Ramos (cell line): Measurements from ENCODE around the gene FXYD2.

Source experiments
- in situ Hi-C: fragments of 300-500 bp; cut with MboI; formaldehyde crosslinking; loops from one replicate; pipeline ENCODE4 v1.14.3; 2022; ENCODE audit warnings: low sequenced_read_pairs; ENCODE audit not compliant: unreplicated experiment

FXYD2 gene

DNA sequence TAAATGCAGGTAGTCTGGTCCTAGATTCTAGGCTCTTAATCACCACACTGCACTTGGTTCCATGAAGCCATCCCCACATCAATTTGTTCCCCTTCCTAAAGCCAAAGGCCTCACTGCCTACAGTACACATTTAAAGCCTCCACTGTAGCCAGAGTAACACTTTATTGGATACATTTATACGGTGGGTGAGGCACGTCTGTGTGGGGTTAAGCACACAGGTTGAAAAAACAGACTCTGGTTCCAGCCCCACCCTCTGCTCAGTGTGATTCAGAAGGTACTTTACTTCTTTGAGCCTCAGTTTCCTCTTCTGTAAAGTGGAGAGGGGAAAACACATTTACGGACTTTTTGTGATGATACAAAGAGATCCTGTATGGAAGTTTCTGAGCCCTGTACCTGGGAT, 50.0 kb downstream of the FXYD2 start:
- in situ Hi-C loops: no loop called here

GRCh38 chr11:117772360-117772759, 52.2 kb downstream of the FXYD2 start:
- in situ Hi-C loops: no loop called here

DNA sequence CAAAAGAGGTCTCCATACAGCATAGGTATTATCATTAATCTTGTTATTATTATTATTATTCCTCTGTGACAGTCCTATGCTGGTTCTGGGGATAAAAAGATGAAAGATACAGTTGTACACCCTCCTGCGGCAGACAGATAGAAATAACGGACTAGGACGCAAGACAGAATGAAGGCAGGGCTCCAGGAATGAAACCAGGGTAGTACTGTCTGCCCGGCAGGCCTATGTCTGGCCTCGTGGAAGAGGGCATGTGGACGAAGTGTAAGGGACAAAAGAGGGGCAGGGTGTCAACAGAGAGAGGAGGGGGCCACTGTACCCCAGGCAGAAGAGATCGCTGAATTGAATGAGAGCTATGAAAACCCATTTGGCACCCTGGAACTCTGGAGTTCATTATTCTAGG, 52.7 kb downstream of the FXYD2 start:
- in situ Hi-C loops: no loop called here

DNA sequence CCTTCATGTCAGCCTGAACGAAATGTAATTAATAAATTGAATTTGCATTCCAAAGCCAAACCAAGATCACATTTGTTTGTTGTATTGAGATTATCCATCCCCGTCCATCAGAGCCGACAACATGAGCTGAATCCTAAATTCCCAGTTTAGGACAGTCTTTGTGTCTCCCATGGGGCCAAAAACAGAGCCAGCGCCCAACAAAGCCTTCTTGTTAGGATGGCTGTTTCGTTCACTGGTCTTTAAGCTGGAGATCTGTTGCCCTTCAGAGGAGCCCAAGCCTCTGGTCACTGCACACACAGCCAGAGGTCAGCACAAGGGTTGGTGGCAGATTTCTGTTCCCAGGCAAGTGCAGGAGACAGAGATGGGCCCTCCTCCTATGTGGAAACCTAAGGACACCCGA, 53.3 kb downstream of the FXYD2 start:
- in situ Hi-C loops: no loop called here

DNA sequence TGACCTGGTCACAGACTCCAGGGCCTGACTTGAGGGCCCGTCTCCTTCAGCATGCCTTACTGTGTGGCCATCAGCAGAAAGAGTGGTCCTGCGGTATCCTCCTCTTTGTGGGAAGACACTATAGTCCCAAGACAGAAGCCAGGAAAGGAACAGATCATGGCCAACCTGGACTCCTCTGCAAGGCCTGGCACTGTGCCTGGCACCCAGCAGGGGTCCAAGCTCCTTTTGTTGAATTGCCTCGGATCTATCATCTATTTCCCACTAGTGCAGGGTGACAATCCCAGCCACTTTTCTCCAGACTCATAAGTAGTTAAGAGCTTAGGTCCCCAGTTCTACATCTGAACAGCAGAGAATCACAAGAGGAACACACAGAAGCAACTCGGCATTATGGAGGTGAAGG, 54.5 kb downstream of the FXYD2 start:
- in situ Hi-C loops: no loop called here
